ENCODE results near the gene UPP2.

GRCh38 chr2:158066046-158066713 lies 35.5 kb upstream of the UPP2 start:
- TF ChIP-seq ZNF547 (CRISPR knock-in tag; IDR thresholded peaks at IDR 0.05) (no peak), MZF1 (CRISPR knock-in tag; IDR thresholded peaks at IDR 0.05; ENCODE audit: borderline replicate concordance) (no peak), KDM1A (CRISPR knock-in tag; IDR thresholded peaks at IDR 0.05) (no peak), PHB2 (IDR thresholded peaks at IDR 0.05; ENCODE audit: partially characterized antibody) (no peak), TBX2 (CRISPR knock-in tag; IDR thresholded peaks at IDR 0.05; ENCODE audit: borderline replicate concordance) (no peak), BRCA1 (CRISPR knock-in tag; IDR thresholded peaks at IDR 0.05) (no peak), RBFOX2 (IDR thresholded peaks at IDR 0.05; ENCODE audit: low read depth, low read length) (no peak), IRF1 (CRISPR knock-in tag; IDR thresholded peaks at IDR 0.05; ENCODE audit: low read depth) (no peak), PHF8 (CRISPR knock-in tag; IDR thresholded peaks at IDR 0.05) (no peak), CC2D1A (CRISPR knock-in tag; IDR thresholded peaks at IDR 0.05) (no peak), MAZ (IDR thresholded peaks at IDR 0.05; ENCODE audit: borderline replicate concordance, low read depth, low read length) (no peak), MAZ (CRISPR knock-in tag; IDR thresholded peaks at IDR 0.05; ENCODE audit: low read depth) (no peak), KLF11 (CRISPR knock-in tag; IDR thresholded peaks at IDR 0.05) (no peak), ZHX2 (IDR thresholded peaks at IDR 0.05; ENCODE audit: low read depth) (no peak), ZHX2 (CRISPR knock-in tag; IDR thresholded peaks at IDR 0.05; ENCODE audit: borderline replicate concordance) (no peak)
